Measurements from ENCODE around the gene BCORL1.

The BCORL1 gene

DNA sequence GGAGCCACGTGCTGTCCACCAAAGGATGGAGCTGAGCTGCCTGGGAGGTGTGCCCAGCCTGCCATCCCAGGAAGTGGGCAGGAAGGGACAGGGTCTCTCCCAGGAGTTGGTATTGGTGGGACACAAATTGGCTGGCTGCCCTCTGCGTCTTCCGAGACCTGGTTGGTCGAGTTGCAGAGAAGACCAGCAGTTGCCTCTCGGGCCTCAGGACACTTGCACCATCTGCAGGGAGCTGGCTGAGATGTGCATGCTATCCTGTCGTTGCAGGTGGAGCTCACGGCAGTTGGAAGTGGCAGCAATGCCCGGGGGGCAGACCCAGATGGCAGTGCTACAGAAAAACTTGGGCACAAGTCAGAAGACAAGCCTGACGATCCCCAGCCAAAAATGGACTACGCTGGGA lies 30.2 kb downstream of the BCORL1 start:
- H3K79me2 ChIP-seq (ENCODE audit: insufficient read depth, low read length): no peaks in the 10 kb centered on the region
- no peak overlapping the region for H3K27ac ChIP-seq (ENCODE audit: low read length)
- no peak overlapping the region for H2AFZ ChIP-seq (ENCODE audit: low read depth, low read length)
- no peaks in the 10 kb centered on the region for H3K9me3 ChIP-seq (ENCODE audit: insufficient read depth, low read length, severe bottlenecking)
- no peaks in the 10 kb centered on the region for H3K27me3 ChIP-seq (ENCODE audit: insufficient read depth, low read length, poor library complexity)
- H4K20me1 ChIP-seq (ENCODE audit: insufficient read depth, low read length): no peaks in the 10 kb centered on the region
- TF ChIP-seq EZH2 (IDR thresholded peaks at IDR 0.05; ENCODE audit: borderline replicate concordance, low read depth, low read length, severe bottlenecking): no peak
- TF ChIP-seq, protein P1, sequence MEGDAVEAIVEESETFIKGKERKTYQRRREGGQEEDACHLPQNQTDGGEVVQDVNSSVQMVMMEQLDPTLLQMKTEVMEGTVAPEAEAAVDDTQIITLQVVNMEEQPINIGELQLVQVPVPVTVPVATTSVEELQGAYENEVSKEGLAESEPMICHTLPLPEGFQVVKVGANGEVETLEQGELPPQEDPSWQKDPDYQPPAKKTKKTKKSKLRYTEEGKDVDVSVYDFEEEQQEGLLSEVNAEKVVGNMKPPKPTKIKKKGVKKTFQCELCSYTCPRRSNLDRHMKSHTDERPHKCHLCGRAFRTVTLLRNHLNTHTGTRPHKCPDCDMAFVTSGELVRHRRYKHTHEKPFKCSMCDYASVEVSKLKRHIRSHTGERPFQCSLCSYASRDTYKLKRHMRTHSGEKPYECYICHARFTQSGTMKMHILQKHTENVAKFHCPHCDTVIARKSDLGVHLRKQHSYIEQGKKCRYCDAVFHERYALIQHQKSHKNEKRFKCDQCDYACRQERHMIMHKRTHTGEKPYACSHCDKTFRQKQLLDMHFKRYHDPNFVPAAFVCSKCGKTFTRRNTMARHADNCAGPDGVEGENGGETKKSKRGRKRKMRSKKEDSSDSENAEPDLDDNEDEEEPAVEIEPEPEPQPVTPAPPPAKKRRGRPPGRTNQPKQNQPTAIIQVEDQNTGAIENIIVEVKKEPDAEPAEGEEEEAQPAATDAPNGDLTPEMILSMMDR (IDR thresholded peaks at IDR 0.05; ENCODE audit: borderline replicate concordance, extremely low read depth, low read length, poor library complexity, severe bottlenecking): no peak
- no peak for DNase-seq
- H3K4me2 ChIP-seq (ENCODE audit: insufficient read depth, low read length): no peak overlapping the region
- no peaks in the 10 kb centered on the region for H3K4me1 ChIP-seq (ENCODE audit: insufficient read depth, low read length)
- peaks cover 36% of the 10 kb centered on the region for H3K36me3 ChIP-seq (ENCODE audit: insufficient read depth, low read length)
- no peak overlapping the region for H3K9ac ChIP-seq (ENCODE audit: low read depth, low read length)
- no peak overlapping the region for H3K4me3 ChIP-seq (ENCODE audit: low read depth in 1 of 2, low read length in 2 of 2)
- no peak for ATAC-seq (ENCODE audit: insufficient read depth, low read depth)

DNA sequence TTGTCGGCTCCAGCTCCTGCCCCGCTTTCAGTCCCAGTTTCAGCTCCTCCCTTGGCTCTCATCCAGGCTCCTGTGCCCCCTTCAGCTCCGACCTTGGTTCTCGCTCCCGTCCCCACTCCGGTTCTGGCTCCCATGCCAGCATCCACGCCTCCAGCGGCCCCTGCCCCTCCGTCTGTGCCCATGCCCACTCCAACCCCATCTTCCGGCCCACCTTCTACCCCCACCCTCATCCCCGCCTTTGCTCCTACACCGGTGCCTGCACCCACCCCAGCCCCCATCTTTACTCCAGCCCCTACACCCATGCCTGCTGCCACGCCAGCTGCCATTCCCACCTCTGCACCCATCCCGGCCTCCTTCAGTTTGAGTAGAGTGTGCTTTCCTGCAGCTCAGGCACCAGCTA lies 31.2 kb downstream of the BCORL1 start:
- H3K4me3 ChIP-seq (ENCODE audit: low read depth in 1 of 2, low read length in 2 of 2): no peak overlapping the region
- no peaks in the 10 kb centered on the region for H3K79me2 ChIP-seq (ENCODE audit: insufficient read depth, low read length)
- no peak overlapping the region for H3K4me2 ChIP-seq (ENCODE audit: insufficient read depth, low read length)
- H3K27ac ChIP-seq (ENCODE audit: low read length): no peak overlapping the region
- TF ChIP-seq, protein P1 (IDR thresholded peaks at IDR 0.05; ENCODE audit: borderline replicate concordance, extremely low read depth, low read length, poor library complexity, severe bottlenecking): no peak
- TF ChIP-seq EZH2 (IDR thresholded peaks at IDR 0.05; ENCODE audit: borderline replicate concordance, low read depth, low read length, severe bottlenecking): no peak
- peaks cover 35% of the 10 kb centered on the region for H3K36me3 ChIP-seq (ENCODE audit: insufficient read depth, low read length)
- H3K9ac ChIP-seq (ENCODE audit: low read depth, low read length): no peak overlapping the region
- H3K4me1 ChIP-seq (ENCODE audit: insufficient read depth, low read length): no peaks in the 10 kb centered on the region
- H2AFZ ChIP-seq (ENCODE audit: low read depth, low read length): no peak overlapping the region
- H4K20me1 ChIP-seq (ENCODE audit: insufficient read depth, low read length): no peaks in the 10 kb centered on the region
- DNase-seq (no peak), ATAC-seq (ENCODE audit: insufficient read depth, low read depth) (no peak)
- no peaks in the 10 kb centered on the region for H3K9me3 ChIP-seq (ENCODE audit: insufficient read depth, low read length, severe bottlenecking)
- no peaks in the 10 kb centered on the region for H3K27me3 ChIP-seq (ENCODE audit: insufficient read depth, low read length, poor library complexity)

DNA sequence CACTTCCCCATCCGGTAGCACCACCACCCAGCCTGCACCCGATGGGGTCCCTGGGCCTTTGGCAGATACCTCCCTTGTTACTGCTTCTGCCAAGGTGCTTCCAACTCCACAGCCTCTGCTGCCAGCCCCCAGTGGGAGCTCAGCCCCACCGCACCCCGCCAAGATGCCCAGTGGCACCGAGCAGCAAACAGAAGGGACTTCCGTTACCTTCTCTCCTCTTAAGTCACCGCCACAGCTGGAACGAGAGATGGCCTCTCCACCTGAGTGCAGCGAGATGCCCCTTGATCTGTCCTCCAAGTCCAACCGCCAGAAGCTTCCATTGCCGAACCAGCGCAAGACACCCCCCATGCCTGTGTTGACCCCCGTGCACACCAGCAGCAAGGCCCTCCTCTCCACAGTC lies 31.9 kb downstream of the BCORL1 start:
- H3K79me2 ChIP-seq (ENCODE audit: insufficient read depth, low read length): no peaks in the 10 kb centered on the region
- H3K27me3 ChIP-seq (ENCODE audit: insufficient read depth, low read length, poor library complexity): no peaks in the 10 kb centered on the region
- no peak for ATAC-seq (ENCODE audit: insufficient read depth, low read depth)
- DNase-seq: no peak
- H3K4me3 ChIP-seq (ENCODE audit: low read depth in 1 of 2, low read length in 2 of 2): no peak overlapping the region
- H3K9ac ChIP-seq (ENCODE audit: low read depth, low read length): no peak overlapping the region
- no peaks in the 10 kb centered on the region for H4K20me1 ChIP-seq (ENCODE audit: insufficient read depth, low read length)
- no peaks in the 10 kb centered on the region for H3K4me1 ChIP-seq (ENCODE audit: insufficient read depth, low read length)
- TF ChIP-seq, protein P1 (IDR thresholded peaks at IDR 0.05; ENCODE audit: borderline replicate concordance, extremely low read depth, low read length, poor library complexity, severe bottlenecking): no peak
- TF ChIP-seq EZH2 (IDR thresholded peaks at IDR 0.05; ENCODE audit: borderline replicate concordance, low read depth, low read length, severe bottlenecking): no peak
- H3K27ac ChIP-seq (ENCODE audit: low read length): no peak overlapping the region
- peaks cover 32% of the 10 kb centered on the region for H3K36me3 ChIP-seq (ENCODE audit: insufficient read depth, low read length)
- no peaks in the 10 kb centered on the region for H3K9me3 ChIP-seq (ENCODE audit: insufficient read depth, low read length, severe bottlenecking)
- no peak overlapping the region for H3K4me2 ChIP-seq (ENCODE audit: insufficient read depth, low read length)
- H2AFZ ChIP-seq (ENCODE audit: low read depth, low read length): no peak overlapping the region

DNA sequence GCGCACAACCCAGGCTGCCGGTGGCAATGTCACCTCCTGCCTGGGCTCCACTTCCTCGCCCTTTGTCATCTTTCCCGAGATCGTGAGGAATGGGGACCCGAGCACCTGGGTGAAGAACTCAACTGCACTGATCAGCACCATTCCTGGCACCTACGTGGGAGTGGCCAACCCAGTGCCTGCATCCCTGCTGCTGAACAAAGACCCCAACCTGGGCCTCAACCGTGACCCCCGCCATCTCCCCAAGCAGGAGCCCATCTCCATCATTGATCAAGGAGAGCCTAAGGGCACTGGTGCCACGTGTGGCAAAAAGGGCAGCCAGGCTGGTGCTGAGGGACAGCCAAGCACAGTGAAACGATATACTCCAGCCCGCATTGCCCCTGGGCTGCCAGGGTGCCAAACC lies 32.3 kb downstream of the BCORL1 start:
- Histone ChIP-seq H3K36me3 (ENCODE audit: insufficient read depth, low read length) (peaks cover 32% of the 10 kb centered on the region), H3K79me2 (ENCODE audit: insufficient read depth, low read length) (no peaks in the 10 kb centered on the region), H3K4me3 (ENCODE audit: low read depth in 1 of 2, low read length in 2 of 2) (no peak overlapping the region), H4K20me1 (ENCODE audit: insufficient read depth, low read length) (no peaks in the 10 kb centered on the region), H3K9ac (ENCODE audit: low read depth, low read length) (no peak overlapping the region), H2AFZ (ENCODE audit: low read depth, low read length) (no peak overlapping the region), H3K4me1 (ENCODE audit: insufficient read depth, low read length) (no peaks in the 10 kb centered on the region), H3K27me3 (ENCODE audit: insufficient read depth, low read length, poor library complexity) (no peaks in the 10 kb centered on the region), H3K9me3 (ENCODE audit: insufficient read depth, low read length, severe bottlenecking) (no peaks in the 10 kb centered on the region), H3K4me2 (ENCODE audit: insufficient read depth, low read length) (no peak overlapping the region), H3K27ac (ENCODE audit: low read length) (no peak overlapping the region)
- no peak for ATAC-seq (ENCODE audit: insufficient read depth, low read depth)
- no peak for DNase-seq
- TF ChIP-seq, protein P1 (IDR thresholded peaks at IDR 0.05; ENCODE audit: borderline replicate concordance, extremely low read depth, low read length, poor library complexity, severe bottlenecking): no peak
- no peak for TF ChIP-seq EZH2 (IDR thresholded peaks at IDR 0.05; ENCODE audit: borderline replicate concordance, low read depth, low read length, severe bottlenecking)
